Spleen (tissue), 7 donors: ENCODE data around the gene DLX4.

Source experiments
- CTCF ChIP-seq, 11 experiments: fragments of 200-600 bp in 7 of 11; fragments of 450-650 bp in 4 of 11; sonication (generic) in 4 of 11; IDR thresholded peaks in 8 of 11; conservative IDR thresholded peaks in 3 of 11; 1 replicate in 7 of 11; 2 replicates in 4 of 11; pipeline versions ENCODE4 v1.4.0 to v1.8.0; 2016 to 2021; ENCODE audit warnings: antibody characterized with exemption in 11 of 11, inconsistent platforms in 4 of 11, mild to moderate bottlenecking in 1 of 11
- POLR2A ChIP-seq, 3 donors: fragments of 450-650 bp; IDR thresholded peaks; one replicate each; pipeline ENCODE4 v1.5.1; 2017; ENCODE audit warnings: antibody characterized with exemption in 3 of 3, mild to moderate bottlenecking in 1 of 3
- POLR2AphosphoS5 ChIP-seq, 3 donors: sonication (generic); formaldehyde crosslinking; IDR thresholded peaks; one replicate each; pipeline ENCODE4 v1.5.1; 2017; ENCODE audit warnings: antibody characterized with exemption in 3 of 3
- donor health status: DM: no; HTN: no; CAD: no; lungs with moderate emphysema.
- donor health status: DM: no; HTN: no; CAD: no.
- donor health status: DM: no; HTN: no; CAD: no.

- TF ChIP-seq CTCF (IDR thresholded peaks at IDR 0.05 in 8 of 11, conservative IDR thresholded peaks at IDR 0.05 in 3 of 11) (no peak), POLR2A (IDR thresholded peaks at IDR 0.05) (no peak), POLR2AphosphoS5 (IDR thresholded peaks at IDR 0.05) (no peak)
These were observed 27.1 kb downstream of the DLX4 start for GRCh38 chr17:49996121-49996494.
